HCT116 (cell line): ENCODE data around the gene SELENOH.

Experiments used
- EGR1 ChIP-seq: IDR thresholded peaks from 2 replicates; pipeline ENCODE4 v1.6.1; 2012; ENCODE audit warnings: low read depth
- EZH2 ChIP-seq: fragments of 200-600 bp; sonication (generic); IDR thresholded peaks from 2 replicates; pipeline ENCODE4 v1.6.1; 2017; ENCODE audit warnings: antibody characterized with exemption, mixed run types
- EZH2phosphoT487 ChIP-seq: fragments of 200-600 bp; IDR thresholded peaks from 2 replicates; pipeline ENCODE4 v1.6.1; 2018; ENCODE audit warnings: antibody characterized with exemption, borderline replicate concordance
- JUND ChIP-seq: IDR thresholded peaks from 2 replicates; pipeline ENCODE4 v1.6.1; 2012
- POLR2A ChIP-seq: IDR thresholded peaks from 2 replicates; pipeline ENCODE4 v1.7.0; 2011; ENCODE audit warnings: borderline replicate concordance; ENCODE audit not compliant: insufficient read depth, insufficient read length; ENCODE audit errors: extremely low read depth
- POLR2AphosphoS5 ChIP-seq: IDR thresholded peaks from 2 replicates; pipeline ENCODE4 v1.6.1; 2011; ENCODE audit warnings: mild to moderate bottlenecking, low read depth, low read length, moderate library complexity
- ZNF274 ChIP-seq: fragments of 200-500 bp; sonication (Bioruptor generic); IDR thresholded peaks from 2 replicates; pipeline ENCODE4 v1.6.1; 2014; ENCODE audit warnings: mild to moderate bottlenecking, low read depth, low read length, inconsistent platforms
- TF ChIP-seq, protein P1 (sequence below), 3 experiments: fragments of 200-600 bp in 1 of 3; sonication (generic) in 1 of 3; IDR thresholded peaks in 2 of 3; conservative IDR thresholded peaks in 1 of 3; 2 replicates each; pipeline ENCODE4 v1.5.1; 2012 to 2017; ENCODE audit warnings: low read depth in 2 of 3, low read length in 2 of 3, antibody characterized with exemption in 1 of 3, borderline replicate concordance in 1 of 3, control low read depth in 1 of 3, mild to moderate bottlenecking in 1 of 3, mixed read lengths in 1 of 3, mixed run types in 1 of 3, moderate library complexity in 1 of 3; ENCODE audit not compliant: insufficient read depth in 1 of 3
- TF ChIP-seq, protein P2 (sequence below): IDR thresholded peaks from 2 replicates; pipeline ENCODE4 v1.6.1; 2012

- TF ChIP-seq POLR2A (no peak), JUND (no peak), EGR1 (no peak), EZH2 (no peak), POLR2AphosphoS5 (no peak), EZH2phosphoT487 (no peak), ZNF274 (no peak)
- TF ChIP-seq, protein P1, sequence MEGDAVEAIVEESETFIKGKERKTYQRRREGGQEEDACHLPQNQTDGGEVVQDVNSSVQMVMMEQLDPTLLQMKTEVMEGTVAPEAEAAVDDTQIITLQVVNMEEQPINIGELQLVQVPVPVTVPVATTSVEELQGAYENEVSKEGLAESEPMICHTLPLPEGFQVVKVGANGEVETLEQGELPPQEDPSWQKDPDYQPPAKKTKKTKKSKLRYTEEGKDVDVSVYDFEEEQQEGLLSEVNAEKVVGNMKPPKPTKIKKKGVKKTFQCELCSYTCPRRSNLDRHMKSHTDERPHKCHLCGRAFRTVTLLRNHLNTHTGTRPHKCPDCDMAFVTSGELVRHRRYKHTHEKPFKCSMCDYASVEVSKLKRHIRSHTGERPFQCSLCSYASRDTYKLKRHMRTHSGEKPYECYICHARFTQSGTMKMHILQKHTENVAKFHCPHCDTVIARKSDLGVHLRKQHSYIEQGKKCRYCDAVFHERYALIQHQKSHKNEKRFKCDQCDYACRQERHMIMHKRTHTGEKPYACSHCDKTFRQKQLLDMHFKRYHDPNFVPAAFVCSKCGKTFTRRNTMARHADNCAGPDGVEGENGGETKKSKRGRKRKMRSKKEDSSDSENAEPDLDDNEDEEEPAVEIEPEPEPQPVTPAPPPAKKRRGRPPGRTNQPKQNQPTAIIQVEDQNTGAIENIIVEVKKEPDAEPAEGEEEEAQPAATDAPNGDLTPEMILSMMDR (IDR thresholded peaks at IDR 0.05 in 2 of 3, conservative IDR thresholded peaks at IDR 0.05 in 1 of 3; ENCODE audit: borderline replicate concordance in 1 of 3, insufficient read depth in 1 of 3, low read depth in 2 of 3, low read length in 2 of 3) = no peak; a peak in 1 of 6 replicates
- TF ChIP-seq, protein P2, sequence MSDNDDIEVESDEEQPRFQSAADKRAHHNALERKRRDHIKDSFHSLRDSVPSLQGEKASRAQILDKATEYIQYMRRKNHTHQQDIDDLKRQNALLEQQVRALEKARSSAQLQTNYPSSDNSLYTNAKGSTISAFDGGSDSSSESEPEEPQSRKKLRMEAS = no peak
Observed at GRCh38 chr11:57764021-57764420, 22.7 kb downstream of the SELENOH start.
